Measurements from ENCODE around the gene GSDMA.

GSDMA gene

GRCh38 chr17:40019140-40019991 lies 56.6 kb downstream of the GSDMA start:
- H3K4me3 ChIP-seq (ENCODE audit: low read depth, low read length) = no peak overlapping the region

GRCh38 chr17:40020146-40020545 lies 57.3 kb downstream of the GSDMA start:
- H3K4me3 ChIP-seq (ENCODE audit: low read depth, low read length) = no peak overlapping the region

- no peak overlapping the region for H3K4me3 ChIP-seq (ENCODE audit: low read depth, low read length)
Observed at GRCh38 chr17:40021451-40021971, 58.7 kb downstream of the GSDMA start.

GRCh38 chr17:40022497-40022896 lies 59.7 kb downstream of the GSDMA start:
- no peak overlapping the region for H3K4me3 ChIP-seq (ENCODE audit: low read depth, low read length)

- no peak overlapping the region for H3K4me3 ChIP-seq (ENCODE audit: low read depth, low read length)
Observed at GRCh38 chr17:40022961-40023541, 60.2 kb downstream of the GSDMA start.

GRCh38 chr17:40023590-40024292 lies 60.9 kb downstream of the GSDMA start:
- no peak overlapping the region for H3K4me3 ChIP-seq (ENCODE audit: low read depth, low read length)

GRCh38 chr17:40024901-40025300 lies 62.1 kb downstream of the GSDMA start:
- no peak overlapping the region for H3K4me3 ChIP-seq (ENCODE audit: low read depth, low read length)

- no peak overlapping the region for H3K4me3 ChIP-seq (ENCODE audit: low read depth, low read length)
Observed at GRCh38 chr17:40025559-40025958, 62.8 kb downstream of the GSDMA start.

- H3K4me3 ChIP-seq (ENCODE audit: low read depth, low read length) = no peak overlapping the region
Observed at GRCh38 chr17:40025991-40026815, 63.4 kb downstream of the GSDMA start.

- no peak overlapping the region for H3K4me3 ChIP-seq (ENCODE audit: low read depth, low read length)
Observed at GRCh38 chr17:40026816-40027613, 64.2 kb downstream of the GSDMA start.

Data from iPS-11a (cell line).